Endothelial cell of umbilical vein (primary cell): ENCODE data around the gene POSTN. TPM values are rescaled to one million over a fixed set of nuclear protein-coding genes. Genes with fewer than 3 reads are reported as not detected.

Experiments
- BruUV-seq: library from RNA; stranded (reverse); fragments of 400-500 nt; replicated peaks from 2 replicates; lab custom pipeline; 2021; lab: Mats Ljungman, UMichigan
- CTCF ChIA-PET: fragments of 300-600, 350-600 bp; sonication (Branson Sonifier 250); formaldehyde crosslinking; loops from one replicate; lab custom pipeline; 2021; ENCODE audit warnings: antibody characterized with exemption, inconsistent platforms; lab: Charles Lee
- POLR2A ChIA-PET: fragments of 300-600, 350-600 bp; sonication (Branson Sonifier 250); formaldehyde crosslinking; loops from one replicate; lab custom pipeline; 2021; ENCODE audit warnings: antibody characterized with exemption, inconsistent platforms; lab: Charles Lee
- DNase-seq: peaks from one replicate; pipeline ENCODE4 v3.0.0-alpha.2; 2011; ENCODE audit warnings: low read depth, low spot score
- FAIRE-seq: peaks from 2 replicates; lab custom pipeline; 2011; peaks lifted over from hg19 to GRCh38; lab: Jason Lieb, UNC
- H2AFZ ChIP-seq: 2 replicates; pipeline ENCODE4 v1.6.0; 2012; ENCODE audit warnings: low read depth, low read length, control low read depth, inconsistent platforms
- H3K27ac ChIP-seq: 2 replicates; pipeline ENCODE4 v1.5.1; 2011; ENCODE audit warnings: low read depth, mild to moderate bottlenecking, control low read depth, low read length, moderate library complexity; ENCODE audit not compliant: insufficient read depth
- H3K27me3 ChIP-seq, 2 experiments: 2 replicates each; pipeline versions ENCODE4 v1.6.0 to v1.6.1; 2011; ENCODE audit warnings: low read length in 2 of 2, mixed read lengths in 1 of 2; ENCODE audit not compliant: control insufficient read depth in 2 of 2, insufficient read depth in 2 of 2
- H3K36me3 ChIP-seq, 2 experiments: 2 replicates in 1 of 2; 3 replicates in 1 of 2; pipeline ENCODE4 v1.5.1; 2011; ENCODE audit warnings: low read length in 2 of 2, mild to moderate bottlenecking in 1 of 2, moderate library complexity in 1 of 2; ENCODE audit not compliant: control insufficient read depth in 2 of 2, insufficient read depth in 2 of 2; ENCODE audit errors: extremely low read depth in 1 of 2
- H3K4me1 ChIP-seq: 3 replicates; pipeline ENCODE4 v1.5.1; 2011; ENCODE audit warnings: mild to moderate bottlenecking, low read length; ENCODE audit not compliant: control insufficient read depth, insufficient read depth; ENCODE audit errors: extremely low read depth
- H3K4me2 ChIP-seq: 2 replicates; pipeline ENCODE4 v1.6.1; 2011; ENCODE audit warnings: low read length, control low read depth, mixed read lengths; ENCODE audit not compliant: insufficient read depth
- H3K4me3 ChIP-seq, 3 experiments: fragments of 200-600 bp in 1 of 3; sonication (generic), shearing (Covaris generic) in 1 of 3; replicated peaks in 1 of 3; 2 replicates each; pipeline ENCODE4 v1.5.1; 2011 to 2016; ENCODE audit warnings: control low read depth in 3 of 3, low read length in 3 of 3, mild to moderate bottlenecking in 2 of 3, inconsistent platforms in 1 of 3, low read depth in 1 of 3, moderate library complexity in 1 of 3; ENCODE audit not compliant: insufficient read depth in 1 of 3
- H3K79me2 ChIP-seq: 2 replicates; pipeline ENCODE4 v1.6.0; 2012; ENCODE audit warnings: low read length, inconsistent platforms; ENCODE audit not compliant: control insufficient read depth, insufficient read depth
- H3K9ac ChIP-seq: replicated peaks from 2 replicates; pipeline ENCODE3; 2011; ENCODE audit warnings: low read length, control low read depth; ENCODE audit not compliant: insufficient read depth; ENCODE audit errors: extremely low read depth
- H3K9me1 ChIP-seq: replicated peaks from 3 replicates; pipeline ENCODE4 v1.6.0; 2011; ENCODE audit warnings: mild to moderate bottlenecking, low read length; ENCODE audit not compliant: control insufficient read depth, insufficient read depth; ENCODE audit errors: extremely low read depth
- H3K9me3 ChIP-seq: replicated peaks from 2 replicates; pipeline ENCODE4 v1.5.1; 2012; ENCODE audit warnings: low read length, inconsistent platforms; ENCODE audit not compliant: control insufficient read depth, insufficient read depth
- H4K20me1 ChIP-seq: replicated peaks from 2 replicates; pipeline ENCODE3; 2011; ENCODE audit warnings: mild to moderate bottlenecking, low read length; ENCODE audit not compliant: control insufficient read depth, insufficient read depth; ENCODE audit errors: extremely low read depth
- EZH2 ChIP-seq: IDR thresholded peaks from 2 replicates; pipeline ENCODE4 v1.6.1; 2012; ENCODE audit warnings: borderline replicate concordance, low read depth, mild to moderate bottlenecking, moderate library complexity, low read length, inconsistent platforms; ENCODE audit not compliant: severe bottlenecking
- FOS ChIP-seq: IDR thresholded peaks from 2 replicates; pipeline ENCODE4 v1.6.1; 2011; ENCODE audit warnings: mild to moderate bottlenecking, low read length, moderate library complexity, borderline replicate concordance; ENCODE audit not compliant: insufficient read depth
- GATA2 ChIP-seq: IDR thresholded peaks from 2 replicates; pipeline ENCODE4 v1.7.0; 2011; ENCODE audit warnings: low read depth, mild to moderate bottlenecking, moderate library complexity, mixed read lengths, low read length; ENCODE audit not compliant: insufficient read length, insufficient read depth
- JUN ChIP-seq: IDR thresholded peaks from 2 replicates; pipeline ENCODE4 v1.6.1; 2011; ENCODE audit warnings: borderline replicate concordance, low read depth; ENCODE audit not compliant: insufficient read length, insufficient read depth
- MAX ChIP-seq: IDR thresholded peaks from 2 replicates; pipeline ENCODE4 v1.6.1; 2011; ENCODE audit not compliant: insufficient read depth, insufficient read length
- MYC ChIP-seq: IDR thresholded peaks from one replicate; pipeline ENCODE4 v1.6.1; 2011; ENCODE audit warnings: mild to moderate bottlenecking, low read depth, low read length
- dilution Hi-C: fragments of 300-500 bp; cut with MboI; formaldehyde crosslinking; loops from one replicate; pipeline ENCODE4 v1.15.0; 2019; ENCODE audit warnings: low sequenced_read_pairs; ENCODE audit not compliant: extremely low pct_ligation_motif_present
- intact Hi-C: fragments of 100-400 bp; cut with micrococcal nuclease; formaldehyde crosslinking; loops from one replicate; pipeline ENCODE4 v1.10.0; 2022
- polyA plus RNA-seq, 4 experiments: library from polyadenylated mRNA; depleted of rRNA in 3 of 4; stranded (reverse) in 3 of 4; unstranded in 1 of 4; fragments of >200 nt; gene quantifications; 2 replicates each; pipeline versions ENCODE4 v1.2.1 to v1.2.3, GENCODE V29; 2011 to 2012; ENCODE audit warnings: missing spikeins in 1 of 4
- total RNA-seq: library from RNA; stranded (reverse); gene quantifications from 2 replicates; pipeline ENCODE4 v1.2.3, GENCODE V29; 2021
- TF ChIP-seq, protein P1 (sequence below), 2 donors: IDR thresholded peaks; 1 replicate in 1 of 2; 2 replicates in 1 of 2; pipeline ENCODE4 v1.5.1; 2011; ENCODE audit warnings: low read length in 2 of 2, mild to moderate bottlenecking in 2 of 2, moderate library complexity in 2 of 2, control low read depth in 1 of 2, inconsistent platforms in 1 of 2, low read depth in 1 of 2; ENCODE audit not compliant: insufficient read depth in 1 of 2; ENCODE audit errors: extremely low read depth in 1 of 2

POSTN gene
- total and polyA plus RNA-seq, 2 donors (not counting 3 experiments of a cell fraction or from before 2014, with no cell fraction given): 0.29 to 0.41 TPM

GRCh38 chr13:37534676-37535075 is 63.9 kb downstream of the POSTN start:
- H3K9ac ChIP-seq: no peak overlapping the region
- H3K9me1 ChIP-seq: no peaks in the 10 kb centered on the region
- no peaks in the 10 kb centered on the region for H3K36me3 ChIP-seq
- no peak overlapping the region for H2AFZ ChIP-seq
- CTCF ChIA-PET: no interaction called here
- H3K27ac ChIP-seq: no peak overlapping the region
- BruUV-seq: no TSS peak
- no peaks in the 10 kb centered on the region for H3K4me1 ChIP-seq
- H3K27me3 ChIP-seq: no peaks in the 10 kb centered on the region
- no peak overlapping the region for H3K4me2 ChIP-seq
- POLR2A ChIA-PET: no interaction called here
- TF ChIP-seq MYC (no peak), EZH2 (no peak), MAX (no peak), GATA2 (no peak)
- TF ChIP-seq, protein P1, sequence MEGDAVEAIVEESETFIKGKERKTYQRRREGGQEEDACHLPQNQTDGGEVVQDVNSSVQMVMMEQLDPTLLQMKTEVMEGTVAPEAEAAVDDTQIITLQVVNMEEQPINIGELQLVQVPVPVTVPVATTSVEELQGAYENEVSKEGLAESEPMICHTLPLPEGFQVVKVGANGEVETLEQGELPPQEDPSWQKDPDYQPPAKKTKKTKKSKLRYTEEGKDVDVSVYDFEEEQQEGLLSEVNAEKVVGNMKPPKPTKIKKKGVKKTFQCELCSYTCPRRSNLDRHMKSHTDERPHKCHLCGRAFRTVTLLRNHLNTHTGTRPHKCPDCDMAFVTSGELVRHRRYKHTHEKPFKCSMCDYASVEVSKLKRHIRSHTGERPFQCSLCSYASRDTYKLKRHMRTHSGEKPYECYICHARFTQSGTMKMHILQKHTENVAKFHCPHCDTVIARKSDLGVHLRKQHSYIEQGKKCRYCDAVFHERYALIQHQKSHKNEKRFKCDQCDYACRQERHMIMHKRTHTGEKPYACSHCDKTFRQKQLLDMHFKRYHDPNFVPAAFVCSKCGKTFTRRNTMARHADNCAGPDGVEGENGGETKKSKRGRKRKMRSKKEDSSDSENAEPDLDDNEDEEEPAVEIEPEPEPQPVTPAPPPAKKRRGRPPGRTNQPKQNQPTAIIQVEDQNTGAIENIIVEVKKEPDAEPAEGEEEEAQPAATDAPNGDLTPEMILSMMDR (IDR thresholded peaks at IDR 0.05; ENCODE audit: extremely low read depth in 1 of 2, insufficient read depth in 1 of 2, low read depth in 1 of 2, low read length in 2 of 2): no peak
- no peaks in the 10 kb centered on the region for H3K9me3 ChIP-seq
- H4K20me1 ChIP-seq: no peaks in the 10 kb centered on the region
- FAIRE-seq (no peak), DNase-seq (no peak)
- dilution Hi-C loops: no loop called here
- H3K4me3 ChIP-seq: no peak overlapping the region
- intact Hi-C loops: loop anchor here (1.0 kb wide), 1 partner anchor 21 kb away; no protein-coding TSS in a partner anchor
- no peaks in the 10 kb centered on the region for H3K79me2 ChIP-seq

DNA sequence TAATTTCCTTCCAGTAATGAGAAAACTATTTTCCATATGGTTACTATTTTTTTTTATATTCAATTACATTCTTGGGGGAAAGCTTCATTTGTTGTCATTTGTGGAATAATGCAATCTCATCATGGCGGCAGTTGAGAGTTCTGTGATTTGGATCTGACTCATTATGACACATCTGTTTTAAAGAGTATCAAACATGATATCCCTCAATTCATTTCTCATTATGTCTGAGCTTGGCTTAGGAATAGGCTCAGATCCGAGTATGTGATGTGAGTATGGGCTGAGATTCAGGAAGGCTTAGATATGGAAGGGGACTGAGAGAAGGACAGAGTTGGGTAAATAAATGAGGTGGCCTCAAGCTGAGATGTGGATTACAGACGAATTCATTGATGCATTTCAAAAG is 64.4 kb downstream of the POSTN start:
- TF ChIP-seq FOS (peak; percentile 45), JUN (no peak)
- Histone ChIP-seq H3K4me1 (no peaks in the 10 kb centered on the region), H3K4me3 (no peak overlapping the region), H3K79me2 (no peaks in the 10 kb centered on the region), H2AFZ (peak overlapping the region; percentile 45), H4K20me1 (no peaks in the 10 kb centered on the region), H3K9me3 (no peaks in the 10 kb centered on the region), H3K36me3 (no peaks in the 10 kb centered on the region), H3K27me3 (no peaks in the 10 kb centered on the region), H3K9me1 (no peaks in the 10 kb centered on the region), H3K27ac (no peak overlapping the region), H3K9ac (no peak overlapping the region), H3K4me2 (no peak overlapping the region)
- BruUV-seq: no TSS peak
- ChIA-PET POLR2A (no interaction called here), CTCF (no interaction called here)
- intact Hi-C loops (no loop called here), dilution Hi-C loops (no loop called here)
- FAIRE-seq (no peak), DNase-seq (no peak)
